ENCODE measurements around the gene CCDC169.
"Not testable (repeated sequence)": the region's sequence is repeated elsewhere in the genome, so short reads cannot be mapped to it uniquely, and the experiment has no call there.

Gene CCDC169

GRCh38 chr13:36313047-36313969 is 15.7 kb upstream of the CCDC169 start:
- DNase-seq (ENCODE audit: low read depth in 2 of 2) = no peak

- no peak for DNase-seq (ENCODE audit: low read depth in 2 of 2)
These were observed 12.9 kb upstream of the CCDC169 start for GRCh38 chr13:36310417-36311108.

- no peak for DNase-seq (ENCODE audit: low read depth in 2 of 2)
These were observed 4.7 kb upstream of the CCDC169 start for GRCh38 chr13:36302289-36302688.

GRCh38 chr13:36299469-36299868 is 1.9 kb upstream of the CCDC169 start:
- not testable (repeated sequence) for DNase-seq (ENCODE audit: low read depth in 2 of 2)

GRCh38 chr13:36298535-36299068 is 988 bp upstream of the CCDC169 start:
- DNase-seq (ENCODE audit: low read depth in 2 of 2) = no peak

GRCh38 chr13:36294096-36294495 is 3.5 kb downstream of the CCDC169 start:
- DNase-seq (ENCODE audit: low read depth in 2 of 2) = no peak

GRCh38 chr13:36293497-36293896 is 4.1 kb downstream of the CCDC169 start:
- no peak for DNase-seq (ENCODE audit: low read depth in 2 of 2)

GRCh38 chr13:36288794-36289391 is 8.7 kb downstream of the CCDC169 start:
- no peak for DNase-seq (ENCODE audit: low read depth in 2 of 2)

GRCh38 chr13:36286006-36286405 is 11.6 kb downstream of the CCDC169 start:
- no peak for DNase-seq (ENCODE audit: low read depth in 2 of 2)

GRCh38 chr13:36282821-36283432 is 14.7 kb downstream of the CCDC169 start:
- DNase-seq (ENCODE audit: low read depth in 2 of 2) = no peak

GRCh38 chr13:36275190-36276002 is 22.2 kb downstream of the CCDC169 start:
- no peak for DNase-seq (ENCODE audit: low read depth in 2 of 2)

- DNase-seq (ENCODE audit: low read depth in 2 of 2) = no peak
These were observed 24.2 kb downstream of the CCDC169 start for GRCh38 chr13:36273431-36273830.

- DNase-seq (ENCODE audit: low read depth in 2 of 2) = no peak
These were observed 35.6 kb downstream of the CCDC169 start for GRCh38 chr13:36261976-36262375.

GRCh38 chr13:36261011-36261410 is 36.6 kb downstream of the CCDC169 start:
- DNase-seq (ENCODE audit: low read depth in 2 of 2) = no peak

- no peak for DNase-seq (ENCODE audit: low read depth in 2 of 2)
These were observed 38.1 kb downstream of the CCDC169 start for GRCh38 chr13:36259361-36260137.

GRCh38 chr13:36258831-36259230 is 38.8 kb downstream of the CCDC169 start:
- no peak for DNase-seq (ENCODE audit: low read depth in 2 of 2)

- DNase-seq (ENCODE audit: low read depth in 2 of 2) = no peak
These were observed 46.1 kb downstream of the CCDC169 start for GRCh38 chr13:36251526-36251925.

GRCh38 chr13:36251017-36251416 is 46.6 kb downstream of the CCDC169 start:
- DNase-seq (ENCODE audit: low read depth in 2 of 2) = no peak

- no peak for DNase-seq (ENCODE audit: low read depth in 2 of 2)
These were observed 48.9 kb downstream of the CCDC169 start for GRCh38 chr13:36248700-36249099.

- DNase-seq (ENCODE audit: low read depth in 2 of 2) = no peak
These were observed 52.6 kb downstream of the CCDC169 start for GRCh38 chr13:36244990-36245389.
